UCSD-AML1 (cell line): Measurements from ENCODE around the gene TCAP.
A peak's percentile ranks its signal among the peaks of the same experiment; 100 is the strongest.

Source experiments
- DNase-seq: peaks from one replicate; lab custom pipeline; 2025; ENCODE audit not compliant: unreplicated experiment; lab: John Stamatoyannopoulos, UW

TCAP gene

GRCh38 chr17:39648616-39649366, 16.4 kb upstream of the TCAP start:
- DNase-seq, result no peak

DNA sequence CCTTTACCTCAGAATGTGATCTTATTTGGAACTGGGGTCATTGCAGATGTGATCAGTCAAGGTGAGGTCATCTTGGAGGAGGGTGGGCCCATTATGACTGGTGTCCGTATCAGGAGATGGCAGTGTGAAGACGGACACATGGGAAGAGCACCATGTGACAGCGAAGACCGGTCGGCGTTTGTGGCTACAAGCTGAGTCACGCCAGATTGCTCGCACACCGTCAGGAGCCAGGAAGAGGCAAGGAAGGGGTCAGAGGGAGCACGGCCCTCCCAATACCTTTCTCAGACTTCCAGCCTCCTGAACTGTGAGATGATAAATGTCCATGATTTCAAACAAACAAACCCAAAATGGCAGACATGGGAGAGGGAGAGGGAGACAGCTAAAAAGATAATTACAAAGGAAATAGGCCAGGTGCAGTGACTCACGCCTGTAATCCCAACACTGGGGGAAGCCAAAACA, 15.0 kb upstream of the TCAP start:
- DNase-seq, result no peak

DNA sequence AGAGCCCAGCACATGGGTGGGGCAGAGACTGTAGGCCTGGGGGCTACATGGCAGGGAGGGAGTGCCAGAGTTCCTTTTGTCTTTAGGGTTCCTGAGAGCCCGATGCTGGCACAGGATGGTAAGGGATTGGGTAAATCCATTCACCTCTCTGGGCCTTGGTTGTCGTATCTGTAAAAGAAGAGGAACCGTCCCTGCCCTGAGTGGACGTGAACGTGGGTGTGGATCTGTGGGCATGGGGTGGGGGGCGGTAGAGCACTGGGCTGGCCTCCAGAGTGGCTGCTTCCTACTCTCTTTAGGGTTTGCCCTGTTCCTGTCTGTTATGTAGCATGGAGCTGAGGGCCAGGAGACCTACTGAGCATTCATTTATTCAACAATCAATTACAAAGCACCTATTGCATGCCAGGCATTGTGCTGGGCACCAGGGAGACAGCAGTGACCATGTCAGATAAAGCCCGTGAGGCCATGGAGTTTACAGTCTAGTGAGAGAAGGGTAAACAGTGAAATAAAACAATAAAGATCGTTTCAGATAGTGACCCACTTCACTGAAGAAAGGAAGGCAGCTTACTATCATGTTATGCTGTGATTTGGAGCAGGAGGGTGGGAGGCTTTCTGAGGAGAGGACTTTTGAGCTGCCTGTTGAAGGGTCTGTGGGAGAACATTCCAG, 13.1 kb upstream of the TCAP start:
- DNase-seq, result no peak

GRCh38 chr17:39652587-39653315, 12.4 kb upstream of the TCAP start:
- DNase-seq, result no peak

GRCh38 chr17:39653316-39653661, 11.9 kb upstream of the TCAP start:
- no peak for DNase-seq

- peak; percentile 72 for DNase-seq
Measured at GRCh38 chr17:39653662-39654331, 11.4 kb upstream of the TCAP start.

DNA sequence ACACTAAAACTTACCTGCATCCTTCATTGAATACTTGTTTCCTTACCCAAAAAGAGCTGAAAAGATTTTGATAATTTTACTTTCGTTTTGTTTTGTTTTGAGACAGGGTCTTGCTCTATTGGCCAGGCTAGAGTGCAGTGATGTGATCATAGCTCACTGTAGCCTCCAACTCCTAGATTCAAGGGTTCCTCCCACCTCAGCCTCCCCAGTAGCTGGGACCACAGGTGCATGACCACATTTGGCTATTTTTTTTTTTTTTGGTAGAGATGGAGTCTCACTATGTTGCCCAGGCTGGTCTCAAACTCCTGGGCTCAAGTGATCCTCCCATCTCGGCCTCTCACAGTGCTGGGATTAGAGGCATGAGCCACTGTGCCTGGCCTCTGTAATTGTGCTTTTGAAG, 10.0 kb upstream of the TCAP start:
- DNase-seq, result no peak

GRCh38 chr17:39658346-39658745, 6.8 kb upstream of the TCAP start:
- no peak for DNase-seq

- DNase-seq, result no peak
Measured at GRCh38 chr17:39658760-39659159, 6.4 kb upstream of the TCAP start.

- no peak for DNase-seq
Measured at GRCh38 chr17:39659279-39660010, 5.7 kb upstream of the TCAP start.

GRCh38 chr17:39660011-39660360, 5.2 kb upstream of the TCAP start:
- DNase-seq, result no peak

DNA sequence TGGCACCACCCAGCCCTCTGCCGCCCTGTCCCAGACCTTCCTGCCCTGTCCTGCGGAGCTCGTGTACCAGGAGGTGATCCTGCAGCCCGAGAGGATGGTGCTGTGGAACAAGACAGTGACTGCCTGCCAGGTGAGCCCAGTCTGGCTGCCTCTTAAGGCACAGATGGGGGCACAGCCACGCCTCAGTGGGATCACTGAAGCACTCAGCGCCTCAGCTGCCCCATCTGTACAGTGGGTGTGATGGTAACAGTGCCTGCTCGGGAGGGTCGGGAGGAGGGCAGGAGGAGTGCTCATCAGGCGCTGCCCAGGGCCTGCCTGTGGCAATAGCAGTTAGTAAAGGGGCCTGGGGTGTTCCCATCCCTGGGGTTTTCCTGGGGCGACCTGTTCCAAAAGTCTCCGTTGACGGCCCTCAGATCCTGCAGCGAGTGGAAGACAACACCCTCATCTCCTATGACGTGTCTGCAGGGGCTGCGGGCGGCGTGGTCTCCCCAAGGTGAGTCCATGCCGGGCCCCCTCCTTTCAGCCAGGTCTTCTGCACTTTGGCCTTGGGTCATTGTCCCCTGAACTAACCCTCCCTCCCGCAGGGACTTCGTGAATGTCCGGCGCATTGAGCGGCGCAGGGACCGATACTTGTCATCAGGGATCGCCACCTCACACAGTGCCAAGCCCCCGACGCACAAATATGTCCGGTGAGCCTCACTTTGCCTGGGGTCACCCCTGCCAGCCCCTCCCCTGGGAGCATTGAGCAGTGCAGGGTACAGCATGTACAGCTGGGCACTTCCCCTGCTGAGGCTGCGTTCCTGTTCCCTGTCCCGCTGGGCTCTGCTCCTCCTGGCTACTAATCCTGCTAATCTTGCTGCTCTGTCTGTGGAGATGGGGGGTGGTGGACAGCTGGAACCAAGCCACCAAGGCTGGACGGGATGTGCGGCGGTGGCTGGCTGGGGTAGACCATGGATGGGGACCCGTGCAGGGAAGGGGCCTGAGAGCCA, 4.5 kb upstream of the TCAP start:
- DNase-seq, result no peak

GRCh38 chr17:39661744-39662541, 3.2 kb upstream of the TCAP start:
- no peak for DNase-seq

DNA sequence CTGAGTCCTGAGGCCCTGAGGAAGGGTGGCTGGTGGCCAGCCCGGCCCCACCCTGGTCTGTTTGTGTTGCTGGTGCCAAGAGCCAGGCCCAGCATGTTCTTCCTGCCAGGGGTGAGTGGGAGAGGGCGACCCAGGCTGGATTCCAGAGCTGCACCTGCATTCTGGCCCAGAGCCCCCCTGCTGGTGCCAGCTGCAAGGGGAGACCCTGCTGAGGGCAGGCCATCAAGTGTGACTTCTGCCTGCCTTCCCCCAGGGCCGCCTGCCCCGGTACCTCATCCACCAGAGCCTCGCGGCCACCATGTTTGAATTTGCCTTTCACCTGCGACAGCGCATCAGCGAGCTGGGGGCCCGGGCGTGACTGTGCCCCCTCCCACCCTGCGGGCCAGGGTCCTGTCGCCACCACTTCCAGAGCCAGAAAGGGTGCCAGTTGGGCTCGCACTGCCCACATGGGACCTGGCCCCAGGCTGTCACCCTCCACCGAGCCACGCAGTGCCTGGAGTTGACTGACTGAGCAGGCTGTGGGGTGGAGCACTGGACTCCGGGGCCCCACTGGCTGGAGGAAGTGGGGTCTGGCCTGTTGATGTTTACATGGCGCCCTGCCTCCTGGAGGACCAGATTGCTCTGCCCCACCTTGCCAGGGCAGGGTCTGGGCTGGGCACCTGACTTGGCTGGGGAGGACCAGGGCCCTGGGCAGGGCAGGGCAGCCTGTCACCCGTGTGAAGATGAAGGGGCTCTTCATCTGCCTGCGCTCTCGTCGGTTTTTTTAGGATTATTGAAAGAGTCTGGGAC, 2.4 kb upstream of the TCAP start:
- no peak for DNase-seq

DNA sequence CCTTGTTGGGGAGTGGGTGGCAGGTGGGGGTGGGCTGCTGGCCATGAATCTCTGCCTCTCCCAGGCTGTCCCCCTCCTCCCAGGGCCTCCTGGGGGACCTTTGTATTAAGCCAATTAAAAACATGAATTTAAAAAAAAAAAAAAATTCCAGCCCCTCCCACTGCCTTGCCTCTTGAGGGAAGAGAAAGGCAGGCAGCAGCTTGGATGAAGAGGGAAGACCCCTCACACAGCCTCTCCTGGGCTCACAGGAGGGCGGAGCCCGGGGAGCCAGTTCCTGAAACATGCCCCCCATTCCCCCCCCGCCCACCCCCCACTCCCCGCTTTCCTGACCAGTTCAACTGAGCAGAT, 1.8 kb upstream of the TCAP start:
- DNase-seq, result no peak

GRCh38 chr17:39663688-39664580, 1.2 kb upstream of the TCAP start:
- no peak for DNase-seq

GRCh38 chr17:39665642-39666224, 584 bp downstream of the TCAP start:
- no peak for DNase-seq
